Muscle layer of colon (tissue), 2 donors: ENCODE measurements around the gene AMDHD1.
"Not testable (repeated sequence)": the region's sequence is repeated elsewhere in the genome, so short reads cannot be mapped to it uniquely, and the experiment has no call there.

Experiments used
- H3K27ac ChIP-seq: one replicate; pipeline ENCODE4 v1.7.0; 2013; ENCODE audit warnings: low read depth, mild to moderate bottlenecking, low read length, moderate library complexity
- H3K27me3 ChIP-seq, 2 donors: one replicate each; pipeline ENCODE4 v1.7.0; 2013; ENCODE audit warnings: low read length in 2 of 2, mild to moderate bottlenecking in 2 of 2; ENCODE audit not compliant: insufficient read depth in 2 of 2, control insufficient read depth in 1 of 2
- H3K36me3 ChIP-seq: one replicate; pipeline ENCODE4 v1.7.0; 2013; ENCODE audit warnings: mild to moderate bottlenecking, low read length; ENCODE audit not compliant: insufficient read depth
- H3K4me1 ChIP-seq: one replicate; pipeline ENCODE4 v1.7.0; 2013; ENCODE audit warnings: mild to moderate bottlenecking, low read length; ENCODE audit not compliant: insufficient read depth
- H3K4me3 ChIP-seq, 2 donors: one replicate each; pipeline ENCODE4 v1.7.0; 2013; ENCODE audit warnings: low read length in 2 of 2, low read depth in 1 of 2, mild to moderate bottlenecking in 1 of 2, moderate library complexity in 1 of 2
- H3K9ac ChIP-seq: one replicate; pipeline ENCODE4 v1.7.0; 2013; ENCODE audit warnings: low read length
- H3K9me3 ChIP-seq: one replicate; pipeline ENCODE4 v1.7.0; 2013; ENCODE audit warnings: mild to moderate bottlenecking, low read length
- donor health status: abdominal sarcoma.
- donor health status: Adenocarcinoma of cecum.

Gene AMDHD1

DNA sequence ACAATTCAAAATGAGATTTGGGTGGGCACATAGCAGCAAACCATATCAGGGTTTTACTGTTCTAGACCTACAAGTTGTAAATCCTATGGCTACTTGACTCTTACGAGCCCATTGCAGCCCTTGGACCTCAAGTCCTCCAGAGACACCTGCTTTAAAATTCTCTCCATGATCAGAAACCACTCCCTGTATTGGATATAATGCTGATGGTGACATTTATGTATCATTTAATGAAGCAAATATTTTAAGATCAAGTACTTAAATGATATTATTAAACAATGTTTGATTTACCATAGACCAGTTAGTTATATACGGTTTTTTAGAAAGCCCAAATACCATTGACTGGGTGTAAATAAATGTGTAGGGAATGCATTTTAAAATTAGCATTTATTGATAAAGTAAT, 24.2 kb downstream of the AMDHD1 start:
- no peaks in the 10 kb centered on the region for H3K4me1 ChIP-seq
- no peak overlapping the region for H3K4me3 ChIP-seq
- no peaks in the 10 kb centered on the region for H3K36me3 ChIP-seq
- no peak overlapping the region for H3K9ac ChIP-seq
- H3K27me3 ChIP-seq, result no peaks in the 10 kb centered on the region
- H3K9me3 ChIP-seq, result no peaks in the 10 kb centered on the region
- H3K27ac ChIP-seq, result no peak overlapping the region

DNA sequence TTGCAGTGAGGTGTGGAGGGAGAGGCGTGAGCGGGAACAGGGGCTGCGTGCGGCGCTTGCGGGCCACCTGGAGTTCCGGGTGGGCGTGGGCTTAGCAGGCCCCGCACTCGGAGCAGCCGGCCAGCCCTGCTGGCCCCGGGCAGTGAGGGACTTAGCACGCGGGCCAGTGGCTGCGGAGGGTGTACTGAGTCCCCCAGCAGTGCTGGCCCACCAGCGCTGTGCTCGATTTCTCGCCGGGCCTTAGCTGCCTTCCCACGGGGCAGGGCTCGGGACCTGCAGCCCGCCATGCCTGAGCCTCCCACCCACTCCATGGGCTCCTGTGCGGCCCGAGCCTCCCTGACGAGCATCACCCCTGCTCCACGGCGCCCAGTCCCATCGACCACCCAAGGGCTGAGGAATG, 26.0 kb downstream of the AMDHD1 start:
- H3K9me3 ChIP-seq, H3K27me3 ChIP-seq, H3K27ac ChIP-seq, H3K4me1 ChIP-seq, H3K4me3 ChIP-seq, H3K9ac ChIP-seq, H3K36me3 ChIP-seq: not testable (repeated sequence)

DNA sequence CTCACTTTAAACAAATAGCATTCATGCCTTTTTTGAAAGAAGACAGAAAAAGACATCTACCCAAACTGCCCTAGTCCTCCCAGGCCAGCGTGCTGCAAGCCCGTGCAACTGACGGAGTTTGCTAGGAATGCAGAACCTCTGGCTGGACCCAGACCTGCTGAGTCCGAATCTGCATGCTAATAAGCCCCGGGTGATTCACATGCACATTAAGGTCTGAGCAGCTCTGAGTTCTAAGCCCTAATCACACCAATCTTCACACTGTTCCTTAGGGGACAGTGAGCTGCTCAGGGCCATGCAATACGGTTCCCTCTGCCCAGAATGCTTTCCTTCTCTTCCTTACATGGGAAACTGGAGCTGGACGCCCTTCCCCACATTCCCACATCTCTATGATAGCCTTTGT, 27.8 kb downstream of the AMDHD1 start:
- Histone ChIP-seq H3K4me3 (no peak overlapping the region), H3K9ac (no peak overlapping the region), H3K4me1 (no peaks in the 10 kb centered on the region), H3K36me3 (no peaks in the 10 kb centered on the region), H3K9me3 (no peaks in the 10 kb centered on the region), H3K27ac (no peak overlapping the region), H3K27me3 (no peaks in the 10 kb centered on the region)

- H3K4me1 ChIP-seq, result no peaks in the 10 kb centered on the region
- no peak overlapping the region for H3K27ac ChIP-seq
- H3K27me3 ChIP-seq, result no peaks in the 10 kb centered on the region
- H3K9ac ChIP-seq, result no peak overlapping the region
- no peak overlapping the region for H3K4me3 ChIP-seq
- H3K36me3 ChIP-seq, result no peaks in the 10 kb centered on the region
- no peaks in the 10 kb centered on the region for H3K9me3 ChIP-seq
These were observed 29.8 kb downstream of the AMDHD1 start for GRCh38 chr12:95972832-95973456.

- H3K9ac ChIP-seq, result no peak overlapping the region
- H3K4me3 ChIP-seq, result no peak overlapping the region
- no peaks in the 10 kb centered on the region for H3K4me1 ChIP-seq
- H3K27me3 ChIP-seq, result no peaks in the 10 kb centered on the region
- H3K27ac ChIP-seq, result no peak overlapping the region
- no peaks in the 10 kb centered on the region for H3K9me3 ChIP-seq
- H3K36me3 ChIP-seq, result no peaks in the 10 kb centered on the region
These were observed 31.2 kb downstream of the AMDHD1 start for GRCh38 chr12:95974358-95974757.

DNA sequence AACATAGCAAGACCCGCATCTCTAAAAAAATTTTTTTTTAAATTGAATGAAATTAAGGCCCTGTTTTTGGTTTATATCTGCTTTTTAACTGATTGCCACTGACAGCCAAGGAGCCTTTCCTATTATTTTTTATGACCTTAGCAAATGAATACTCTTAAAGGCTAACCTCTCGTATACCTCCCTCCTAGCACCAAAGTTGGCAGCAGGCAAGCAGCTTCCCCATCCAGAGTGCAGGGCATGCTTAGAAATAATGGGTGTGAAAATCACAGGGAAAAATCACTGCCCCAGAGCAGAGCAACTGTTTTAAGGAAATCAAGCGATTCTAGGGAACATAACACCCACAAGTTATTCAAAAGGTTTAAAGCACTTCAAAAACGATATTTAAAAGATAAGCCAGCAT, 32.4 kb downstream of the AMDHD1 start:
- H3K9ac ChIP-seq, result no peak overlapping the region
- no peak overlapping the region for H3K4me3 ChIP-seq
- no peaks in the 10 kb centered on the region for H3K36me3 ChIP-seq
- no peaks in the 10 kb centered on the region for H3K9me3 ChIP-seq
- H3K27ac ChIP-seq, result no peak overlapping the region
- no peaks in the 10 kb centered on the region for H3K27me3 ChIP-seq
- H3K4me1 ChIP-seq, result no peaks in the 10 kb centered on the region

- Histone ChIP-seq H3K36me3 (no peaks in the 10 kb centered on the region), H3K4me1 (no peaks in the 10 kb centered on the region), H3K4me3 (no peak overlapping the region)
These were observed 33.3 kb downstream of the AMDHD1 start for GRCh38 chr12:95976416-95976832.

DNA sequence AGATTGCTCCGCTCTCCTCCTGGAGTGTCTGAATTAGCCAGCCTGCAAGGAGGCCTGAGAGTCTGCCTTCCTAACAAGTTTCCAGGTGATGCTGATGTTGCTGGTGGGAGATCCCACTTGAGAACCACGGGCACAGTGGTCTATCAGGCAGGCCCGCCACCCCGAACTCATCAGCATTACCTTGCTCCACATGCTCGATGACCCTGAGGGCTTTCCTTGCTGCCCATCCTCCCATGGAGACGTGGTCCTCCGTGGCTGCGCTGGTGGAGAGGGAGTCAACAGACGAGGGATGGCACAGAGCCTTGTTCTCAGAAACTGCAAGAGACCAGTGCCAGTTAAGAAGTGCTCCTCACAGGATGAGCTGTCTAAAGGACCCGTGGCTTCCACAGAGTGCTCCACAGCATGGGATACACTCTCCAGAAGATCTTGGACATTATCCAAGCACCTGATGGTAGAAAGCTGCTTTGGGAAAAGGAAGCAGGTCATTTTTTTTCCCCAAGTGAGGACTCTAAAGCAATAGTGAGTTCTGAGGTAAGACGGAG, 34.7 kb downstream of the AMDHD1 start:
- H3K36me3 ChIP-seq, result no peaks in the 10 kb centered on the region
- H3K4me1 ChIP-seq, result no peaks in the 10 kb centered on the region
- no peak overlapping the region for H3K9ac ChIP-seq
- no peaks in the 10 kb centered on the region for H3K27me3 ChIP-seq
- H3K4me3 ChIP-seq, result no peak overlapping the region
- no peaks in the 10 kb centered on the region for H3K9me3 ChIP-seq
- H3K27ac ChIP-seq, result no peak overlapping the region

More at GRCh38 chr12:95976416-95976832, 33.3 kb downstream of the AMDHD1 start:
- Histone ChIP-seq H3K27ac (no peak overlapping the region), H3K9me3 (no peaks in the 10 kb centered on the region), H3K27me3 (no peaks in the 10 kb centered on the region), H3K9ac (no peak overlapping the region)

GRCh38 chr12:95978351-95978750, 35.2 kb downstream of the AMDHD1 start:
- Histone ChIP-seq H3K4me1 (no peaks in the 10 kb centered on the region), H3K27me3 (no peaks in the 10 kb centered on the region), H3K36me3 (no peaks in the 10 kb centered on the region), H3K27ac (no peak overlapping the region), H3K4me3 (no peak overlapping the region), H3K9me3 (no peaks in the 10 kb centered on the region), H3K9ac (no peak overlapping the region)

DNA sequence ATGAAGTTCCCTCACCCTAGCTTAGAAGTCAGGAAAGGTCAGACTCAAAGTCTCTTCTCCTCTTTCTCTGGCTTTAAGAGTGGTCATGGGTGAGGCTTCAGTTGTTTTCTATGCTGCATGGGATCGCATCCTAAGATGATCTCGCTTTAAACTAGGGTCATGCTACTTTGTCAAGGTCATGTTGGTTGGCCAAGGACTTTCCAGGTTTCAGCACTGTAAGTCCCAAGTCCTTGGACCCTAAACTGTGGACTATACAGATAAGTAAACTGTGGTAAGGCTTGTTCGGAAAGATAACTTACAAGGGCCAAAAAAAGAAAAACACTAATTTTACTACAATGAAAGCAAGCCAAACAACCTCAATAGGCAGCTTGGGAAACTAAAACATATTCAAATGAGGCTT, 35.6 kb downstream of the AMDHD1 start:
- Histone ChIP-seq H3K4me3 (no peak overlapping the region), H3K4me1 (no peaks in the 10 kb centered on the region), H3K9me3 (no peaks in the 10 kb centered on the region), H3K27me3 (no peaks in the 10 kb centered on the region), H3K27ac (no peak overlapping the region), H3K9ac (no peak overlapping the region), H3K36me3 (no peaks in the 10 kb centered on the region)

- Histone ChIP-seq H3K27ac (no peak overlapping the region), H3K9me3 (no peaks in the 10 kb centered on the region), H3K9ac (no peak overlapping the region), H3K4me3 (no peak overlapping the region), H3K4me1 (no peaks in the 10 kb centered on the region), H3K36me3 (no peaks in the 10 kb centered on the region), H3K27me3 (no peaks in the 10 kb centered on the region)
These were observed 37.3 kb downstream of the AMDHD1 start for GRCh38 chr12:95980437-95980836.

- no peaks in the 10 kb centered on the region for H3K36me3 ChIP-seq
These were observed 39.5 kb downstream of the AMDHD1 start for GRCh38 chr12:95982602-95983001.

More at GRCh38 chr12:95982602-95983001, 39.5 kb downstream of the AMDHD1 start:
- Histone ChIP-seq H3K27me3 (no peaks in the 10 kb centered on the region), H3K9me3 (no peaks in the 10 kb centered on the region), H3K9ac (no peak overlapping the region), H3K27ac (no peak overlapping the region), H3K4me1 (no peaks in the 10 kb centered on the region), H3K4me3 (no peak overlapping the region)
